Type B pancreatic cell (in vitro differentiated cells): ENCODE results near the gene NUDT5. TPM values are rescaled to one million over a fixed set of nuclear protein-coding genes. Genes with fewer than 3 reads are reported as not detected.
A peak's percentile ranks its signal among the peaks of the same experiment; 100 is the strongest.

ENCODE experiments used
- DNase-seq: peaks from one replicate; pipeline ENCODE4 v3.0.0; 2021; ENCODE audit warnings: mixed read lengths; ENCODE audit not compliant: unreplicated experiment; ENCODE audit errors: extremely low spot score
- H3K27ac Mint-ChIP-seq: 2 replicates; pipeline ENCODE4 v1.8.0; 2021; ENCODE audit warnings: mild to moderate bottlenecking, mixed read lengths
- H3K27me3 Mint-ChIP-seq: 2 replicates; pipeline ENCODE4 v1.8.0; 2021; ENCODE audit warnings: mixed read lengths
- H3K36me3 Mint-ChIP-seq: 2 replicates; pipeline ENCODE4 v1.8.0; 2021; ENCODE audit warnings: mixed read lengths
- H3K4me1 Mint-ChIP-seq: one replicate; pipeline ENCODE4 v1.8.0; 2021; ENCODE audit warnings: mixed read lengths; ENCODE audit not compliant: unreplicated experiment
- H3K4me3 Mint-ChIP-seq: 2 replicates; pipeline ENCODE4 v1.8.0; 2021; ENCODE audit warnings: mild to moderate bottlenecking, mixed read lengths
- H3K9me3 Mint-ChIP-seq: 2 replicates; pipeline ENCODE4 v1.8.0; 2021; ENCODE audit warnings: mixed read lengths
- CTCF ChIP-seq: fragments of 200-600 bp; sonication (generic); conservative IDR thresholded peaks from 2 replicates; pipeline ENCODE4 v1.5.0; 2021; ENCODE audit warnings: antibody characterized with exemption, mild to moderate bottlenecking
- total RNA-seq: library from RNA; stranded (reverse); gene quantifications from 2 replicates; pipeline ENCODE4 v1.2.1, GENCODE V29; 2021; ENCODE audit warnings: low replicate concordance

NUDT5 gene
- total RNA-seq, 1 donor from 2014 or later, result 67.7 TPM

GRCh38 chr10:12150163-12150562 is 45.5 kb downstream of the NUDT5 start:
- H3K4me1 Mint-ChIP-seq, result peaks cover 8% of the 10 kb centered on the region
- H3K9me3 Mint-ChIP-seq, result no peaks in the 10 kb centered on the region
- H3K36me3 Mint-ChIP-seq, result peaks cover 21% of the 10 kb centered on the region
- H3K4me3 Mint-ChIP-seq, result no peak overlapping the region
- DNase-seq, result no peak
- no peak for TF ChIP-seq CTCF
- no peaks in the 10 kb centered on the region for H3K27me3 Mint-ChIP-seq
- no peak overlapping the region for H3K27ac Mint-ChIP-seq

GRCh38 chr10:12144538-12144937 is 51.2 kb downstream of the NUDT5 start:
- no peak overlapping the region for H3K27ac Mint-ChIP-seq

GRCh38 chr10:12140038-12140437 is 55.7 kb downstream of the NUDT5 start:
- H3K4me1 Mint-ChIP-seq, result no peaks in the 10 kb centered on the region
- no peak for DNase-seq
- H3K4me3 Mint-ChIP-seq, result no peak overlapping the region
- no peak overlapping the region for H3K27ac Mint-ChIP-seq
- H3K27me3 Mint-ChIP-seq, result no peaks in the 10 kb centered on the region
- no peaks in the 10 kb centered on the region for H3K9me3 Mint-ChIP-seq
- no peak for TF ChIP-seq CTCF
- H3K36me3 Mint-ChIP-seq, result peaks cover 14% of the 10 kb centered on the region

More at GRCh38 chr10:12144538-12144937, 51.2 kb downstream of the NUDT5 start:
- Mint-ChIP-seq H3K9me3 (no peaks in the 10 kb centered on the region), H3K4me3 (no peak overlapping the region), H3K36me3 (peaks cover 20% of the 10 kb centered on the region), H3K27me3 (no peaks in the 10 kb centered on the region), H3K4me1 (no peaks in the 10 kb centered on the region)
- TF ChIP-seq CTCF, result no peak
- DNase-seq, result no peak

GRCh38 chr10:12135631-12136030 is 60.1 kb downstream of the NUDT5 start:
- Mint-ChIP-seq H3K4me1 (no peaks in the 10 kb centered on the region), H3K4me3 (no peak overlapping the region), H3K36me3 (peaks cover 7% of the 10 kb centered on the region), H3K27me3 (no peaks in the 10 kb centered on the region), H3K27ac (no peak overlapping the region), H3K9me3 (no peaks in the 10 kb centered on the region)
- no peak for TF ChIP-seq CTCF
- DNase-seq, result no peak

- Mint-ChIP-seq H3K4me3 (peak overlapping the region; percentile 95), H3K4me1 (peaks cover 6% of the 10 kb centered on the region), H3K36me3 (peaks cover 9% of the 10 kb centered on the region), H3K9me3 (peaks cover 5% of the 10 kb centered on the region), H3K27ac (peak overlapping the region; percentile 86), H3K27me3 (no peaks in the 10 kb centered on the region)
- DNase-seq, result no peak
- peak; percentile 76 for TF ChIP-seq CTCF
These were observed 65.3 kb downstream of the NUDT5 start for GRCh38 chr10:12130237-12130872.
